GM12865 (cell line): ENCODE data around the gene SNX20.

Experiments used
- DNase-seq: peaks from one replicate; pipeline ENCODE4 v3.0.0; 2010; ENCODE audit warnings: low read depth
- H3K4me3 ChIP-seq: 2 replicates; pipeline ENCODE4 v1.5.1; 2011; ENCODE audit warnings: mild to moderate bottlenecking, low read depth, low read length, control low read depth
- TF ChIP-seq, protein P1 (sequence below): IDR thresholded peaks from 2 replicates; pipeline ENCODE4 v1.5.1; 2011; ENCODE audit warnings: low read length, control low read depth, low read depth, inconsistent platforms; ENCODE audit not compliant: insufficient read depth; ENCODE audit errors: missing control alignments

Gene SNX20

DNA sequence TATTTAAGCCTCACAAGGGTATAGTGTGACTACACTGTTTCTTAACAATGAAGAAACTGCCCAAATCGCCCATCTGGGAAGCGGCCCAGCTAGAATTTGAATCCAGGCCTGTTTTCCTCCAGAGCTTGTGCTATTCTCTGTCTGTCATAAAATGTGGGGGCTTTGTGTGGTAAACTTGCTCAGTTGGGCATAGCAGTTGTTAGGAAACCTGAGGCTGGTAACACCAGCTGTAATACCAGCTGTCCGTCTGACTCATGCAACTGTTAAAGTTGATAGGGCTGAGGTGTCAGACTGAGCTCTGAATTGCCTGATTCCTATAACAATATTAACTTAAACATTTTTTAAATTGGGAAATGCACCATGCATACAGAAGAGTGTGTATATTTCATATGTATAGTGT is 21.6 kb upstream of the SNX20 start:
- H3K4me3 ChIP-seq, result no peak overlapping the region
- DNase-seq, result no peak
- TF ChIP-seq, protein P1, sequence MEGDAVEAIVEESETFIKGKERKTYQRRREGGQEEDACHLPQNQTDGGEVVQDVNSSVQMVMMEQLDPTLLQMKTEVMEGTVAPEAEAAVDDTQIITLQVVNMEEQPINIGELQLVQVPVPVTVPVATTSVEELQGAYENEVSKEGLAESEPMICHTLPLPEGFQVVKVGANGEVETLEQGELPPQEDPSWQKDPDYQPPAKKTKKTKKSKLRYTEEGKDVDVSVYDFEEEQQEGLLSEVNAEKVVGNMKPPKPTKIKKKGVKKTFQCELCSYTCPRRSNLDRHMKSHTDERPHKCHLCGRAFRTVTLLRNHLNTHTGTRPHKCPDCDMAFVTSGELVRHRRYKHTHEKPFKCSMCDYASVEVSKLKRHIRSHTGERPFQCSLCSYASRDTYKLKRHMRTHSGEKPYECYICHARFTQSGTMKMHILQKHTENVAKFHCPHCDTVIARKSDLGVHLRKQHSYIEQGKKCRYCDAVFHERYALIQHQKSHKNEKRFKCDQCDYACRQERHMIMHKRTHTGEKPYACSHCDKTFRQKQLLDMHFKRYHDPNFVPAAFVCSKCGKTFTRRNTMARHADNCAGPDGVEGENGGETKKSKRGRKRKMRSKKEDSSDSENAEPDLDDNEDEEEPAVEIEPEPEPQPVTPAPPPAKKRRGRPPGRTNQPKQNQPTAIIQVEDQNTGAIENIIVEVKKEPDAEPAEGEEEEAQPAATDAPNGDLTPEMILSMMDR, result no peak

DNA sequence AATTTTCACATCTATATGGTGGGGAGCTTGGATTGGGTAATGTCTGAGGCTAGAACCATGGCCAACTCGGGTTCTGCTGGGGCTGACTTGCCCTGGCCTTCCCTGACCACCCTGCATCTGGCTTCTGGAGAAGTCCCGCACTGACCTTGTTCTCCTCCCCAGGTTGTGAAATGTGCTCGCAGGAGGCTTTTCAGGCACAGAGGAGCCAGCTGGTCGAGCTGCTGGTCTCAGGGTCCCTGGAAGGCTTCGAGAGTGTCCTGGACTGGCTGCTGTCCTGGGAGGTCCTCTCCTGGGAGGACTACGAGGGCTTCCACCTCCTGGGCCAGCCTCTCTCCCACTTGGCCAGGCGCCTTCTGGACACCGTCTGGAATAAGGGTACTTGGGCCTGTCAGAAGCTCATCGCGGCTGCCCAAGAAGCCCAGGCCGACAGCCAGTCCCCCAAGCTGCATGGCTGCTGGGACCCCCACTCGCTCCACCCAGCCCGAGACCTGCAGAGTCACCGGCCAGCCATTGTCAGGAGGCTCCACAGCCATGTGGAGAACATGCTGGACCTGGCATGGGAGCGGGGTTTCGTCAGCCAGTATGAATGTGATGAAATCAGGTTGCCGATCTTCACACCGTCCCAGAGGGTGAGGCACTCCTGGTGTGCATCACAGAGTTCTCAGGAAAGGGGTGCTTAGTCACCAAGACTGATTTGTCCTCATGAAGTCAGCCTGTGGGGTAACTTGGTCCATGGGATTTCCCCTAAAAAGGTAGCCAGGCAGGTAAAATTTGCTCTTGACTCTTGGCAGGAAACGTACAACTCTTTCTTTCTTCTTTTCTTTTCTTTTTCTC is 18.4 kb upstream of the SNX20 start:
- peak; percentile 47 for DNase-seq
- TF ChIP-seq, protein P1, result no peak
- H3K4me3 ChIP-seq, result no peak overlapping the region

DNA sequence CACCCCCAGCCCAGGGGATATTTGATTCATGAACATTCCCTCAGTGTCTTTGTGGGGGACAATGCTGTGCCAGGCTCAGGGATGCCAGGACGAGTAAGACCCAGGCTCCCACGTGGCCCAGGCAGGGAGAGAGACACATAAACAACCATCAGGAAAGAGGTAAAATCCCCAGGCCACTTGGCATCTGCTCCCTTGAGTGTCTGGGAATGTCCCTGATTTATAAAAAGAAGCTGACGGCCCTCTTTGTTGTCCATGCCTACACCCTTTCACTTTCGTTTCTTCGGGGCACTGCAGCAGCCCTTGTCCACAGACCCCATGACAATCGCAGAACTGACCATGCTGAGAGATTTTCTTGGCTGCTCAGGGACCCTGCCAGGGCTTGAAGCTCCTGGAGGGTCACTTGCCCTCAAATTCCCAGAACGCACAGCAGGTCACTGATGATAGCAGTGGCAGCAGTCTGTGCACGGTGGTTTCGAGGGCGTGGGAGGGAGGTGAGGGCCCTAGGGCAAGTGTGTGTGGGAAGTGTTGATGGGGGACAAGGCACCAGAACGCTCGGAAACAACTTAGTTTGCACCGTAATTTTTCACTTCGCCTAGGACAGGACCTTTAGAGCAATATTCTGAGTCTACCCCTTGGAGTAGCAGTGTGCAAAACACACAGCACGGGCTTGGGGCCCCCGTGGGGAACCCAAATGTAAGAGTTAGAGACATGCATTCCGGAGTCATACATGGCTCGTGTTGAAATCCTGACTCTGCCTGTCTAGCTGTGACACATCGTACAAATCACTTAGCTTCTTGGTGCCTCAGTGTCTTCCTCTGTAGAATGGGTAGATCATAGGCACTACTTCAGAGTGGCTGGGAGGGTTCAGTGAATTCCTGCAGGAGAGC is 17.0 kb upstream of the SNX20 start:
- peak; percentile 78 for DNase-seq
- TF ChIP-seq, protein P1, result no peak
- peak overlapping the region; percentile 57 for H3K4me3 ChIP-seq

DNA sequence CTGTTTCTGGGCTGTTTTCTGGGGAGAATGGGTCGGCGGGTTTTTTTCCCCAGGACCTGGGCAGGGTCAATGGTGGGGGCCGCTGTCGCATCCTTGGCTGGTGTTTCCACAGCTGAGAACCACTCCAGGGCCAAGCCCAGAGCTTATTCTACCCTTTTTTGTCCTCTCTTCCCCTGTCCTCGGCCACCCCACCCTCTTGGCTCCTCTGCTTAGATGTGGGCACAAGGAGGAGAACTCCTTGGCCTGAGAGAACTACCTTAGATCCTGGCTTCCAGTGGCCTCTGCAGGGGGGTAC is 16.3 kb upstream of the SNX20 start:
- DNase-seq, result no peak
- TF ChIP-seq, protein P1, result no peak
- H3K4me3 ChIP-seq, result peak overlapping the region; percentile 57

DNA sequence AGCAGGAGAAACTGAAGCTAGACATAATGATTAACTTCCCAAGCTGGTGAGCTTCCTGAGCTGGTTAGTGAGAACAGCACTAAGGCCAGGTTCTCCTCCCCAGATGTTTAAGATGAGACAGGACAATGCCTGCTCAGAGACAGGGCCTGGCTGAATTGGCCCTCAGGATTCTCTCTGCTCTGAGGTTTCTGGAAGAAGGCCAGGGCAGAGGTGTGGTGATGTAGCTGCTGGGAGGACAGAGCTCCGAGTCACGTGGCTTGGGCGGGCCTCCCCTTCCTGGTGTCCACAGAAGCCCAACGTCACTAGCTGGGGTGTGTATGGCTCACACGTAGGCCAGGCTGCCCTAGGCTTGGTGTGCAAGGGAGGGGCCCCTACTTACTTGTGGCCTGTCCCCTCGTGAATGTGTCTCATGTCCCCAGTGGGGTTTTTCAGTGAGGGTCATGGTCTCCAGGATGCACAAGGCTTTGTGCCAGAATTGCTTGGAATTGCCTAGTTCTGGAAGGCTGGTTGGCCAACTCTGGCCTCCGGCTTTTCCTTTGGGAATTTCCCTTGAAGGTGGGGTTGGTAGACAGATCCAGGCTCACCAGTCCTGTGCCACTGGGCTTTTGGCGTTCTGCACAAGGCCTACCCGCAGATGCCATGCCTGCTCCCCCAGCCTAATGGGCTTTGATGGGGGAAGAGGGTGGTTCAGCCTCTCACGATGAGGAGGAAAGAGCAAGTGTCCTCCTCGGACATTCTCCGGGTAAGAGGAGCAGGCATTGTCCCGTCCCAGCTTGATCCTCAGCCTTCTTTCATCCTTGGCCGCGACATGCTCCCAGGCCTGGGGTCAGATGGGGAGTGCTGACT is 15.7 kb upstream of the SNX20 start:
- DNase-seq, result peak; percentile 92
- TF ChIP-seq, protein P1, result no peak
- peak overlapping the region; percentile 57 for H3K4me3 ChIP-seq

DNA sequence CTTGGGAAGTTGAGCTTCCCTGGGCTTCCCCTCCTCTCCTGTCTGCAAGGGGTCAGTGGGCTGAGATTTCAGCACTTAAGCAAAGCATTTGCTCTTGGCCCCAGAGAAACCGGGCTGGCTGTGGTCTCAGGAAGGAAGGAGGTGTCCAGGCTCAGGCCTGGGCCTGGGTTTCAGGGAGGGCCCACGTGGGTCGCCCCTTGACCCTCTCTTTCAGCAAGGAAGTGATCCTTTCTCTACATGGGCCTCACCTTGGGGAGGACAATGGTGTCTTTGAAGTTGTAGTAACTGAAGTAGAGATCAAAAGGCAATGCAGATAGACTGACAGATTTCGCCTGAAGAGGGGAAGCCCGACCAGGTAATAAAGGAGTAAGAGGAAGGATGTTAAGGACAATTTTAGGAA is 15.0 kb upstream of the SNX20 start:
- TF ChIP-seq, protein P1, result no peak
- peak overlapping the region; percentile 57 for H3K4me3 ChIP-seq
- DNase-seq, result peak; percentile 51
